GM19452 (cell line): ENCODE results near the gene ANGPTL2.

Source experiments
- ATAC-seq: cut with Tn5 transposase; IDR thresholded peaks from one replicate; pipeline ENCODE4 v1.9.1; 2021; ENCODE audit not compliant: unreplicated experiment

Gene ANGPTL2

GRCh38 chr9:127099664-127100063 is 22.8 kb downstream of the ANGPTL2 start:
- no peak for ATAC-seq

GRCh38 chr9:127098916-127099553 is 23.4 kb downstream of the ANGPTL2 start:
- no peak for ATAC-seq

GRCh38 chr9:127097683-127098082 is 24.8 kb downstream of the ANGPTL2 start:
- no peak for ATAC-seq

GRCh38 chr9:127096208-127096607 is 26.2 kb downstream of the ANGPTL2 start:
- ATAC-seq: no peak

- ATAC-seq: no peak
Observed at GRCh38 chr9:127095411-127095810, 27.0 kb downstream of the ANGPTL2 start.

- ATAC-seq: no peak
Observed at GRCh38 chr9:127093319-127094020, 29.0 kb downstream of the ANGPTL2 start.

- ATAC-seq: no peak
Observed at GRCh38 chr9:127092041-127092608, 30.3 kb downstream of the ANGPTL2 start.

GRCh38 chr9:127091526-127091925 is 30.9 kb downstream of the ANGPTL2 start:
- no peak for ATAC-seq

- no peak for ATAC-seq
Observed at GRCh38 chr9:127090341-127090985, 32.0 kb downstream of the ANGPTL2 start.

GRCh38 chr9:127089631-127090081 is 32.8 kb downstream of the ANGPTL2 start:
- no peak for ATAC-seq

GRCh38 chr9:127088724-127089615 is 33.5 kb downstream of the ANGPTL2 start:
- no peak for ATAC-seq

GRCh38 chr9:127087836-127088235 is 34.6 kb downstream of the ANGPTL2 start:
- ATAC-seq: no peak

GRCh38 chr9:127087411-127087810 is 35.0 kb downstream of the ANGPTL2 start:
- no peak for ATAC-seq

- ATAC-seq: no peak
Observed at GRCh38 chr9:127086771-127087170, 35.7 kb downstream of the ANGPTL2 start.

GRCh38 chr9:127085186-127085585 is 37.2 kb downstream of the ANGPTL2 start:
- ATAC-seq: no peak

- no peak for ATAC-seq
Observed at GRCh38 chr9:127084076-127085039, 38.1 kb downstream of the ANGPTL2 start.

GRCh38 chr9:127083138-127083980 is 39.1 kb downstream of the ANGPTL2 start:
- no peak for ATAC-seq

GRCh38 chr9:127081250-127082185 is 40.9 kb downstream of the ANGPTL2 start:
- ATAC-seq: no peak
